Uterus (tissue), 2 donors: Measurements from ENCODE around the gene B3GNT3.

Source experiments
- POLR2A ChIP-seq, 2 donors: fragments of 450-650 bp; IDR thresholded peaks; one replicate each; pipeline ENCODE4 v1.6.1; 2016; ENCODE audit warnings: antibody characterized with exemption in 2 of 2, mild to moderate bottlenecking in 1 of 2, moderate library complexity in 1 of 2
- TF ChIP-seq, protein P1 (sequence below), 4 experiments: fragments of 200-600 bp in 2 of 4; fragments of 450-650 bp in 2 of 4; sonication (generic) in 2 of 4; IDR thresholded peaks; one replicate each; pipeline ENCODE4 v1.5.1; 2016 to 2019; ENCODE audit warnings: antibody characterized with exemption in 4 of 4, mild to moderate bottlenecking in 2 of 4, moderate library complexity in 1 of 4

DNA sequence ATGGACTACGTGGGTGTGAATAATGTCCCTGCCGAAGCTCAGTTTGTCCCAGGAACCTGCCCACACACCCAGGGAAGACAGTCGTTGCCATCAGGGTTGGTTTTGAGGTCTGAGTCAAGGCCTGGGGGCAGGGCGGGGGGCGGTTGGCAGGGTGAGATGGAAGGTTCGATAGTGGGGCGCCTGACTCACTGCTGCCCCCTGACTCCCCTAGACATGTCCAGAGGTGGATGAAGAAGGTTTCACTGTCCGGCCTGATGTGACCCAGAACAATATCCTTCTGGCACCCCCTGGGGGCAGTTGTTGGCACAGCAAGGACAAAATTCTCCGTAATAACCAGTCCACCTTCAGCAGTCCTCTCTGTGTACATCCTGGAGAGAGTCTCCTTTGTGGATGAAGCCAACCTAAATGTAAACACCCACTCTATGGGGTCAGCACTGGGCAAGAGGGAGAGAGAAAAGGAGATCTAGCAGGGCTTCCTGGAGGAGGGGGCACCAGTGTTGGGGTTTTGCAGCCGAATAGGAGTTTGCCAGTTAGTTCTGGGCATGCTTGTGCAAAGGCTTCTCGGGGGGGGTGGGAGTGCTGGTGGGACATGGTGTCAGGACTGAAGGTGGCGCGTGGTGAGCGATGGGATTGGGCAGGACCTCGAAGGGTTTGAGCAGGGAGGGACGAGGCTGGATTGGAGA lies 19.6 kb upstream of the B3GNT3 start:
- TF ChIP-seq POLR2A (IDR thresholded peaks at IDR 0.05), result no peak
- TF ChIP-seq, protein P1, sequence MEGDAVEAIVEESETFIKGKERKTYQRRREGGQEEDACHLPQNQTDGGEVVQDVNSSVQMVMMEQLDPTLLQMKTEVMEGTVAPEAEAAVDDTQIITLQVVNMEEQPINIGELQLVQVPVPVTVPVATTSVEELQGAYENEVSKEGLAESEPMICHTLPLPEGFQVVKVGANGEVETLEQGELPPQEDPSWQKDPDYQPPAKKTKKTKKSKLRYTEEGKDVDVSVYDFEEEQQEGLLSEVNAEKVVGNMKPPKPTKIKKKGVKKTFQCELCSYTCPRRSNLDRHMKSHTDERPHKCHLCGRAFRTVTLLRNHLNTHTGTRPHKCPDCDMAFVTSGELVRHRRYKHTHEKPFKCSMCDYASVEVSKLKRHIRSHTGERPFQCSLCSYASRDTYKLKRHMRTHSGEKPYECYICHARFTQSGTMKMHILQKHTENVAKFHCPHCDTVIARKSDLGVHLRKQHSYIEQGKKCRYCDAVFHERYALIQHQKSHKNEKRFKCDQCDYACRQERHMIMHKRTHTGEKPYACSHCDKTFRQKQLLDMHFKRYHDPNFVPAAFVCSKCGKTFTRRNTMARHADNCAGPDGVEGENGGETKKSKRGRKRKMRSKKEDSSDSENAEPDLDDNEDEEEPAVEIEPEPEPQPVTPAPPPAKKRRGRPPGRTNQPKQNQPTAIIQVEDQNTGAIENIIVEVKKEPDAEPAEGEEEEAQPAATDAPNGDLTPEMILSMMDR (IDR thresholded peaks at IDR 0.05), result peak in 2 of 4 experiments; percentile 8 to 13
